ENCODE measurements around the gene KRTCAP2.
"Not testable (repeated sequence)": the region's sequence is repeated elsewhere in the genome, so short reads cannot be mapped to it uniquely, and the experiment has no call there.

DNA sequence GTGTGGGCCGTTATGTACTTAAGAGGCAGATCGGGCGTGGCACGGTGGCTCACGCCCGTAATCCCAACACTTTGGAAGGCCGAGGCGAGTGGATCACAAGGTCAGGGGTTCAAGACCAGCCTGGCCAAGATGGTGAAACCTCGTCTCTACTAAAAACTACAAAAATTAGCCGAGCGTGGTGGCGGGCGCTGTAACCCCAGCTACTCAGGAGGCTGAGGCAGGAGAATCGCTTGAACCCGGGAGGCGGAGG lies 20.8 kb upstream of the KRTCAP2 start:
- TF ChIP-seq CTCF, POLR2A (IDR thresholded peaks at IDR 0.05): not testable (repeated sequence)
